GM04503 (cell line): ENCODE data around the gene TUBGCP3.

Source experiments
- DNase-seq: peaks from one replicate; pipeline ENCODE4 v3.0.0-alpha.2; 2012; ENCODE audit warnings: low read depth

The TUBGCP3 gene

DNA sequence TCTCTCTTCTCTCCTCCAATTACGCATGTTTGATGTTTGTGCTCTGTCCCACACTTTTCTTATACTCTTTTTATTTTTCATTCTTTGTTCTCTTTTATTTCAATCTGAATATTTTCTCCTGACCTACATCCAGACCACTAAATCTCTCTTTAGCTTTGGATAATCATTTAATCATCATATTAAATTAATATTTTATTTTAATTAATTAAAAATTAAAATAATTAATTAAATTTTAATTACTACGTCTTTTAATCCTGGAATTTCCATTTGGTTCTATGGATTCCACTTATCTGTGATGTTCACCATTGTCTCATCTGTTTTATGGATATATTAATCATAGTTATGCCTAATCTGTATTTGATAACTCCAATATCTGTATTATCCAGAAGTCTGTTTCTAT lies 149.4 kb downstream of the TUBGCP3 start:
- DNase-seq, result no peak

- DNase-seq, result no peak
Observed at GRCh38 chr13:112438094-112438493, 149.9 kb downstream of the TUBGCP3 start.

DNA sequence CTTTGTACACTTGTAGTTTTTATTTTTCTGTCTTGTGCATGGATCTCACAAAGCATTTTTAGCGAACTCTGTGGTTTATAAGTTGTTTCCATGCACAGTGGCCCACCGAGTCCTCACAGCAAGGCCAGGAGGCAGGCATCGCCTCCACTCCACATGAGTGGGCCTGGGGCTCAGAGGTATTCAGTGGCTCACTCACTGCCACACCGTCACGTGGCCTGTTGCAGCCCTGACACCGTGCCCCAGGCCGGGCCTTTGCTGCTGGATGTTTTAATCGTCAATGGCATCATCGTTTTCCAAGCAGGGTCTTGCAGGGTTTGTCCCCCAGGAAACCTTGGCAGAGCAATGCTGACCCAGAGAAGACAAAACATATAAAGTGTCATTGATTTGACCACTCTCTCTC lies 152.0 kb downstream of the TUBGCP3 start:
- no peak for DNase-seq
